HS-27A (cell line): ENCODE data around the gene TMEM44.
A peak's percentile ranks its signal among the peaks of the same experiment; 100 is the strongest.
"Not testable (repeated sequence)": the region's sequence is repeated elsewhere in the genome, so short reads cannot be mapped to it uniquely, and the experiment has no call there.

Experiments
- DNase-seq: peaks from one replicate; pipeline ENCODE4 v3.0.0-alpha.2; 2012; ENCODE audit warnings: low read depth, missing footprints

TMEM44 gene

DNA sequence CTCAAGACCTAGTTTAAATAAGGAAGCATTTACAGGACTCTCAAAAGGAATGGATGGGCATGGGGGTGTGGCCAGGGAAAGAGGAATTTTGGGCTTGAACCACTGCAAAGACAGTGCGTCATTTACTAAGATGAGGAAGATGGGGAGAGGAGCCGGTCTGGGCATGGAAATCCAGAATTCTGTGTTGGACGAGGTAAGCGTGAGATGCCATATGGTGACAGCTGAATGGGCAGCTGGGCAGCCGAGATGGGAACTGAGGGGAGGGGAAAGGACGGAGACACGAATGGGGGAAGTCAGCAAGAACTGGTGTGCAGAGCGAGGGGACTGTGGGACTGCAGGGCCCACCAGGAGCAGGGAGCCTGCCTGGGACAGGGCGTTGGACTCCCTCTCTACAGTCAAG, 24.2 kb downstream of the TMEM44 start:
- DNase-seq, result no peak

DNA sequence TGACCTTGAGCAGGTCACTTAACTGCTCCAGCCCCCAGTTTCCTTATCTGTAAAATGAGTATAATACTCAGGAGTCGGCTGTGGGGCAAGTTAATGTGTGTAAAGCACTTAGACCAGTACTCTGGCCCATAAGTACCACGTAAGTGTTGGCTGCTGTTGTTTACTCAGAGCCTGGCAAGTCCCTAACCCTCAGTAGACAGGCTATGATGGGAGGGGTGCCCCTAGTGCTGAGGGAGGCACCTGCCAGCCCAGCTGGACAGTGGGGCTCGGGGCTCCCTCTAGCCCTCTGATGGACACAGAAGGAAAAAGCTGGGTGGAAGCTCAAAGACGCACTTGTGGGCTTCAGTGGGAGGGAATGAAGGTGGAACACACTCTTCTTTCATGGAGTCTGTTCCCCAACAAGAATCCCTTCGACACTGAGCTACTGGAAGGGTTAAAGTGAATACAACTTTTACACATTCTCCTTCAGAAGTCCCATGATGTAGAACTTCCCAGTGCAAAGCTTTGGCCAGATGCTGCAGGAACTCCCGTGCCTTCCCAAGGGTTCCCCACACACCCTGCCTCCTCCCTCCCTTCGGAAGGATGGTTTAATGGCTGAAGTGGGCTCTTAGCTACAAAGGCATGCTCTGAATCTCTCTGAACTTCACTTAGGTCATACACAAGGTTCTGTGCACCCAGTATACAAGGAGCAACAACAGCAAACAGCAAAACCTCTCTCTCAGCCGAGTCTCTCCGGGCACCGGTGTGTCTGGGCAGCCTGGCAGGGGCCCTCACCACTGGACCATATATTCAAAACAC, 25.4 kb downstream of the TMEM44 start:
- DNase-seq, result no peak

DNA sequence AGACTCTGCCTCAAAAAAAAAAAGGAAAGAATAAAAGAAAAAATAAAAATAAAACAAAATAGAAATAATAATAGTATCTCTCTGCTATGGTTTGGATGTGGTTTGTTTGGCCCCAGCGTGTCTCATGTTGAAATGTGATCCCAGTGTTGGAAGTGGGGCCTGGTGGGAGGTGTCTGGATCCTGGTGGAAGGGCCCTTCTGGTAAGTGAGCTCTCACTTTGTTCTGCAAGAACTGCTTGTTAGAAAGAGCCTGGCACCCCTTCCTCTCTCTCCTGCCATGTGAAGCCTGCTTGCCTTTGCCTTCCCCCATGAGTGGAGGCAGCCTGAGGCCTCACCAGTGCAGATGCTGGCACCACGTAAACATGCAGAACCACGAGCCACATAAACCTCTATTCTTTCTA, 26.3 kb downstream of the TMEM44 start:
- DNase-seq, result no peak

DNA sequence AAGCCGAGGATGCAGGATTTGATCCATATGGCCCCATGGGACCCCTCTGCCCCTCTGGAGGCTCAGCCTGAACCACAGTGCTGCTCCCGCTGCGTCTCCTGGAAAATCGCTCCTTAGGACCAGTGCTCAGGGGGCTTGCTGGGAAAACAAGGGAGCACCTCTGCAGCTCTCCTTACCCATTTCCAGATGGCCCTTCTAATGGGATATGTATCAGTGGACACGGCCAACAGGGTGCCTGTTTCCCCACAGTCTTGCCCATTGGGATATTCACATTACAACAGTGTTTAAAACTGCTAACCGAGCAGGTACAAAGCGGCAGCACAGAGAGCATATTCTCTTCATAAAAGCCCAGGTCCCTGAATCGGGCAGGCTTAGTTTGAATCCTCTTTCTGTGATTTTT, 27.1 kb downstream of the TMEM44 start:
- DNase-seq, result no peak

DNA sequence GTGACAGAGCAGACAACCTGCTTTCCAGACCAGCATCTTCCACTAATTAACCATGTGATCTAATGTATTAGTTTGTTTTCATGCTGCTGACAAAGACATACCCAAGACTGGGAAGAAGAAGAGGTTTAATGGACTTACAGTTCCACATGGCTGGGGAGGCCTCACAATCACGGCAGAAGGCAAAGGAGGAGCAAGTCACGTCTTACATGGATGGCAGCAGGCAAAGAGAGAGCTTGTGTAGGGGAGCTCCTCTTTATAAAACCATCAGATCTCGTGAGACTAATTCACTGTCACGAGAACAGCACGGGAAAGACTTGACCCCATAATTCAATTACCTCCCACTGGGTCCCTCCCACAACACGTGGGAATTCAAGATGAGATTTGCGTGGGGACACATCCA, 27.9 kb downstream of the TMEM44 start:
- DNase-seq, result not testable (repeated sequence)

DNA sequence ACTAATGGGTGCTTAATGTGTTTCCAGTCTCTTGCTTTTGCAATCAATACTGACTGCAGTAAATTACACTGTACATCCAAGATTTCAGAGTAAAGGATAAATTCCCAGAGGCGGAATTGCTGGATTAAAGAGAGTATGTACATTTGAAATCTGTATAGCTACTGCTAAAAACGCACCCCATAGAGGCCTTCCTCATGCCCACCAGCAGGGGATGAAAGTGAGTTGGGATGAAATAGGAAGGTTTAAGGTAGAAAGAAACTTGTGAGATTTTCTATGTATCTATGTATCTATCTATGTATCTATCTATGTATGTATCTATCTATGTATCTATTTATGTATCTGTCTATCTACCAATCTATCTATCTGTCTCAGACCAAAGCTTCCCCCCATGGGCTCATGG, 28.4 kb downstream of the TMEM44 start:
- no peak for DNase-seq

DNA sequence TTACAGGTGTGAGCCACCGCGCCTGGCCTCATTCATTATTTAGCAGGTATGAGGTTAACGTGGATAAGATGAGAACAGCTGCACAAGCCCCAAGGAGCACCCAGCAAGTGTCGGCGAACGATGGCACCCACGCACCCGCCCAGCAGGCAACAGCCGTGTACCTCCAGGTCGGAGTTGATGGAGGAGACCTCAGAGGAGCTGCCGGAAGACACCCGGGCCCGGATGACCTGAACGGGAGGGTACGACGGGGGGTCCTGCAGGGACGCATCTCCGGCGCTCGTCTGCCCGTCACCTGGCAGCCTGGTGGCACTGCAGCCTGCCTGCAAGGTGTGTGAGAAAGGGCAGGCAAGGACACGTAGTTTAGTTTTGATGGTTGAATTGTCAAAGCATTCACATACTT, 29.1 kb downstream of the TMEM44 start:
- no peak for DNase-seq

DNA sequence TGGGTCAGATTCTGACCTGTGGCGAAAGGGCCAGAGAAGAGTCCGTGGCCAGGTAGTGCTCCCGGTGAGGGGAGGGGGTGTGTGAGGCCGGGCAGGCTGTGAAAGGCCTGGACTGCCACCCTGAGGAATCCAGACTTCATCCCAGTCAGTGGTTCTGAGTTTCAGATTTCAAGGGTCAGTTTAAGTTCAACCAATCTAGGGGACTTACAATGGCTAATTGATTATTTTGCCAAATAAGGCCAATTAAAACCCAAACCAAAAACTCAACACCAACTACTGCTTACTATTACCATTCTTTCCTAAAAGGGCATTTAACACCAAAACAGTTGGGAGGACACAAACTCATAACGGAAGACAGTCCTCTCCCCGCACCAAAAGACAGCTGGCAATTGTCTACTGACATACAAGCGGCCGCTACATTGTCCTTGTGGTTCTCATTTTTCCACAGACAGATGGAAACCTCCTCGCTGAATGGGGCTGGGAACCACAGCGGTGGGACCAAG, 30.5 kb downstream of the TMEM44 start:
- DNase-seq, result no peak

DNA sequence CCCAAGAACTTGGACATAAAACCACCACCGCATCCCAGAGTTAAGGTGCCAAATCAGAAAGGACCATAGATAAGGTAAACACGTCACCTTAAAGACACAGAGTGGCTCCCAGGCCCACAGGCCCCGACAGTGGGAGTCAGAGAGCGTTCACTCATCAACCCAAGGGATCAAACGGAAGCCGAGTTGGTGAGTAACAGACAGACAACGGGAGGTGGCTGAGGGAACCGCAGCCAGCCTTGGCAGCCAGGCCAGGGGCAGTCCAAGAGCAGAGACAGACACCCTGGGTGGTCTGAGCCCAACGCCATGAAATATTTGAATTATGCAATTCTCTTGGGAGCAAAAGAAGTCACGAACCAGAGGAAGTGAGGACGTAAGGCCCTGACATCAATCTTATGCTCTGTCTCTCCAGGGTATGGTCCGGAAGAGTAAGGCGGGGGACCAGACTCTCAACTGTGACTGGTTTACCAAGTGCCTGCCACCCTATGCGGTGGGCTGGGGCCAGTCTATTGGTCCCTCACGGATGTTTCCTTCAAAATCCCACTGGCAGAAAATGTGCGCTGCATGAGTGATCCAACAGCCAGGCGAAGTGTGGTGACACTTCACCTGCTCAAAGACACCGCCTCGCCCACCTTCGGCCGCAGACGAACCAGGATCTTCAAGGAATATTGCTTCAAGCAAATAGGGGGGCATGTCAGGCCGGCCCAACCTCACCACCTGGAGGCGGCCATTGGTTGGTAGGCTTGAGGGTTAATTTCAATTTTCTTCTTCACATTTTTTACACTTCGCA, 34.3 kb downstream of the TMEM44 start:
- DNase-seq, result peak; percentile 93

DNA sequence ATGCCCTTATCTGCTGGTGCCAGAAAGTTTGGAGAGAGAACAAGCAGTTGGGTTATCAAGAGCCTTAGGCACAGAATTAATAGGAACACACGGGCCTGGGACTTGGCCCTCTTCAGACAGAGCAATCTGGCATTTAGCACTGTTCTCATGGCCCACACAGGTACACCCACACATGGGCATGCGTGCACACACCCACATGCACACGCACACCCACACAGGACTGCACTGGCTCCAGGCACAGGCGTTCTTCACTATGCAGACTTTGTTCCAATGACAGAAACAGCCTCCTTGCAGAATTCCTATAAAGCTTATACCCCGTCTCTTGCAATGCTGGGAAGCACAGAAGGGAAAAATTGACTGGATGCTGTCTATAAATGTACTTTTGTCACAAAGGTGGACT, 36.3 kb downstream of the TMEM44 start:
- no peak for DNase-seq

DNA sequence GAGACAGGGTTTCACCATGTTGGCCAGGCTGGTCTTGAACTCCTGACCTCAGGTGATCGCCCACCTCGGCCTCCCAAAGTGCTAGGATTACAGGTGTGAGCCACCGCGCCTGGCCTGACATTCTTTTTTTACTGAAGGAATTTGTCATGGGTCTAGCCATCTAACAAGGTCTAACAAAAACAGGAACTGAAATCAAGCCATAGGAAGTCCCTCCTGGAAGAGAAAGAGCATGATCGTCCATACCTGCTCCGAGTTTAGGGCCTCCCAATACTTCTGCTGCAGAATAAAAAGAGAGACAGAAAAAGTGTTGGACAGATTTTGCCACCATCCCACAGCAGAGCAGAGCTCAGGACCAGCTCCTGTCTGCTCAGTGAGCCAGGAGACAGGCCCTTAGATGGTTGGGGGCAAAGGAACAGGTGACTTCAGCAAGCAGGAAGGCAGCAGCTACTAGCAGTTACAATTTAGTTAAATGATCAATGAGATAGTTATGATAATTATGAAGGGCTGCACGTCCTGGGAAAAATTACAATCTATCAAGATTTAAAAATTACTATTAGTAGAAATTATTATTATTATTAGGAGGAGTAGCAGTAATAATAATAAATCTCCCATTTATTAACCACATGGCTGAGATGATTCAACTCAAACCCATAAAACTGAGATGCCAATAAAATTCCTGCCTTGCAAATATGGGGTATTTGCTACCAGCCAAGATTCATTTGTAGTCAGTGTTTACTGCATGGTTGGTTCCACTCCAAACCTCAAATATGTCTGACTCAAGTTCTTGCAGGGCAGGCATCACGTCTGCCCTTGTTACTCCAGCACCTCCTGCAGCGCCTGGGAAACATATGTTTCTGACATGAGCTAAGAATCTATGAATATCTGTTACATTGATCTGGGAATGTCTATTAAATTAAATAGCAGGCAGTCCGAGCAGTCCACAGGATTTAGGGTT, 40.1 kb downstream of the TMEM44 start:
- DNase-seq, result peak; percentile 95

DNA sequence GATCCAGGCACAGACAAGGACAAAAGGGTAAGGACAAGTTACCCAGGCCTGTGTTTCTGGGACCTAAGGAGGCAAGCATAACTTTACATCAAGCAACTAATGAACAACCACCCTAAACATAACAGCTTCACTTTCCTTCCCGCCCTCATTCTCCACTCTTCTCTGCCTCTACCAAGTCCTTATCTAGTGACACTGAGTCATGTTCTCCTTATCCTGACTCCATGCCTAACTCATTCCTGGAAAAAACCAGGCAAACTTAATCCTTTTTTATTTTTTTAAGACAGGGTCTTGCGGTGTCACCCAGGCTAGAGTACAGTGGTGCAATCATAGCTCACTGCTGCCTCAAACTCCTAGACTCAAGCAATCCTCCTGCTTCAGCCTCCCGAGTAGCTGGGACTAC, 44.5 kb downstream of the TMEM44 start:
- DNase-seq, result no peak

DNA sequence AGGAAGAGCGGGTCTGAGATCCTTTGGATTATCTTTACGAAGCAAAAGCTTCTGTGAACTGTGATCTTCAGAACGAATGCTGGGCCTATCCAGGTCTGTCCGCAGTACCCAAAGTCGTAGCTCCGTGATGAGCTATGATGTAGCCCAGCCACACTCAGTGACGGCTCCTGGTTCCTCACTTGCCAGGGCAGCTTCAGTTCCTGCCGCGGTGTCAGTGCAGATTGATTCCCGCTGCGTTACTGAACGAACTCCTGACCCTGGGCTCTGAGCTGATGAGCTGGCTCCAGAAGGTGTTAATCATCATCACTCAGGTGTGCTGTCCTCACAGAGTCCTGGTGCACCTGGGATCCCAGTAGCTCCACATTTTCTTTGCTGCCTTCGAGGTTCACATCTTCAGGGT, 45.0 kb downstream of the TMEM44 start:
- DNase-seq, result no peak

DNA sequence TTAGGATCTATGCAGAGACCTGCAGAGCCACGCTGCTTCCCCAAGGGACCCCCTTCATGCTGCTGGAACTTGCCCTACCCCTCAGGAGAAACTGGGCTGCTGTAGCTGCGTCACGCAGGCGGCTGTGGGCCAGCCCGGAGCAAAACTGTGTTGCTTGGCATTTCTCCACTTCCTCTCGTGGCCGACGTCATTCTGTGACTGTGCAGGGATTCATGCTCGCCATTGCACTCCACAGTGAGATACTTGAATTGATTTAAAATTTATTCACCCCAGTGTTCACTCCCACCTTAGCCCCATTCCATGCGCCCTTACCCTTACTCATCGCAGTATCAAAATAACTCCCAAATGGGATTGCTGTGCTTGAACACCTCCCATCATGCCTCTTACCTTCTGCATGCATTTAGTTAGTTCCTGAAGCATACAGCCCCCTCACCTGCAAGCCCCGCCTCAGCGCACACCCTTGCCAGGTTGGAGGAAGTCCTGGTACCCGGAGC, 45.7 kb downstream of the TMEM44 start:
- no peak for DNase-seq

DNA sequence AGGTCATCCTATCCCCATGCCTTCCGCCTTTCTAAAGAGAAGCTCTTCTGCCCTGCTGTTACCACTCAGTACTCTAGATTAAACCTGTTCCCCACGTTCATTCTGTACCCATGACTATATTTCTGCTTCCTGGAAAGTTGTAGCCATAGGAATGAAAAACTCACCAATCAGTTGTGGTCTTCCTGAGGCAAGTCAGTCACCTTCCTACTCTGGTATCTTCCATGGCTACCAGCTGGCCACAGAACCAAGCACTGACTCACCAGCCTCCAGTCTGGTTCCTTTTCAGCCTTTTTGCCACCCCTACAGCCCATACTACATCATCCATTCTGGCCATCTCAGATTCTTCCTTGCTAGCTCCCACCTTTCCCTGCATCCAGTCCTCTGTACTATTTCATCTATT, 46.4 kb downstream of the TMEM44 start:
- DNase-seq, result no peak

DNA sequence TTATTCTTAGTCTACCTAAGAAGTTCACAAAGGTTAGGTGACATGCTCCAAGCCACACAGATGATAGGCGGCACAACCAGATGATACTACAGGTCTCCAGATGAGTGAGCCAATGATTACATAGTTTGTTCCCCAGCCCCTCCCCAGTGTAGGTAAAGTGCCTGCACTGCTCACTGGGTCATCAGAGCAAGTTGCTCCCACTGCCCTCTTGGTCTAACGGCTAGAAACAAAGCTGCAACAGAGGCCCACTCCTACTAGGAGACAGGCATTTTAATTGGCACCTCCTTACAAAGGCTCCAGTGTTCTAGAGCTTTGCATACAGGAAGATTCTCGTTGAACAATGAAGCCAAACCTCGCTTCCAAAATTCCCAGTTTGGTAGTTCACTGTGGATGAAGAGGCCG, 47.3 kb downstream of the TMEM44 start:
- DNase-seq, result no peak

DNA sequence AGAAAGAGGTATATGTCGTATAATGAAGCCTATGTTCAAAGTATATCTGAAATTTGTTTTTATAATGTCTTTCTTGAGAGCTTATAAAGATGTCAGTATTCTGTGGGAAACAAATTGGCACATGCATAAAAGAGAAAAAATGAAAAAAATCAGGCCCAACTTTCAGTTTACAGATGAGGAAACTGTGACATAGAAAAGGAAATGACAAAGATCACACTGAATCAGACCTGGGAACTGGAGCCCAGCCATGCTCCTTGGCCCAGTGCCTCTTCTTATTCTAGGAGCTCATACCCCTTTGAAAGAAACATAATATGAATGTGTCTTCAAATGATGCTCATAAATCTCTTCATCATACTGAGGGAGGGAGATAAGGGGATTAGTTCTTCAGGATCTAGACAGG, 48.4 kb downstream of the TMEM44 start:
- no peak for DNase-seq

DNA sequence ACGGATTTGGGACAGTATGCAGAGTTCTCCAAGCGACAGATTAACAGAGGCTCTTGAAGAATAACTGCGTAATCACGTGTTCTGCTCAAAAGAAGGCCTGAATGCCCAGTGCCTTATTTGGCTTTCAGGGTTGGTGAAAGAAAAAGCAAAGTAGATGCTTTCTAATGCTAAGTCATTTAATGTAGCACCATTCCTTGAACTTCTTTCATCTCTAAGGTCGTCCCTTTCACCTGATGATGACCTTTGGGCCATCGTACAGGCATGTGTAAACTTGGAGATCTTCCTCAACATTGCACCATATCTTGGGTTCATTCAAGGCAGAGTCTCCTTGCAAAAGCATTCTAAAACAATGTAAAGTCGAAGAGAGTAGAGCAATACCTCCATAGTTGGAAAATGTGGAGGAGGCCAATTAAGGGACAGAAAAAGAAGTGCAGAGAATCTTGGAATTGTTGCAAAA, 48.9 kb downstream of the TMEM44 start:
- DNase-seq, result no peak

DNA sequence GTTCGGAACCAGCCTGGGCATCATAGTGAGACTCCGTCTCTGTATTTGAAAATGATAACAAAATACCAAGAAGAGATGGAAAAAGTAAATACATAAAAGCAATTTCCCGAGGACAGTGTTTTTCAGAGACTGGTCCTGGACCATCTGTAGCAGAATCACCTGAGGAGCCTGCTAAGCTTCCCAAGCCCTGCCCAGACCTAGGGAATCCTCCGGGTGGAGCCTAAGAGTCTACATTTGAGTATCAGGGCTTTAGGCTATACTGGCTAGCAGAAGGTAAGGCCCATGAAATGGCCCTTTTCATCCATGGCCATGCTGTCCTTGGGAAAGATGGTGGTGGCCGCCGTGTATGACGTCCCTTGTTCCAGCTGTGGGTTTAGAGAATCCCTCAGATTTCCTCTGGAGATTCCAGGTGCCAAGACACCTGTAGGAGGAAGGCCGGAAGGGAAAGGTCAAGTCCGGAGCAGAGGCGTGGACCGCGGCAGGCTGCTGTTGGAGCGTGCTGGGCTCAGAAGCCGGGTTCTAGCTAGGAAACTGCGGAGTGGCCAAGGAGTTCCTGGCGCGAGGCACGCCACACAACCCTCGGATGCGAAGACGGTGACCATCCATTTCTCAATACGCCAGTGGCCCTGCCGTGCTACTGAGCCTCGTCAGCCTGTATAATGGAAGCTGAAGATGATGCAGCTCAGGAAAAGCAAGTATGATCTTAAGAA, 50.9 kb downstream of the TMEM44 start:
- DNase-seq, result no peak

DNA sequence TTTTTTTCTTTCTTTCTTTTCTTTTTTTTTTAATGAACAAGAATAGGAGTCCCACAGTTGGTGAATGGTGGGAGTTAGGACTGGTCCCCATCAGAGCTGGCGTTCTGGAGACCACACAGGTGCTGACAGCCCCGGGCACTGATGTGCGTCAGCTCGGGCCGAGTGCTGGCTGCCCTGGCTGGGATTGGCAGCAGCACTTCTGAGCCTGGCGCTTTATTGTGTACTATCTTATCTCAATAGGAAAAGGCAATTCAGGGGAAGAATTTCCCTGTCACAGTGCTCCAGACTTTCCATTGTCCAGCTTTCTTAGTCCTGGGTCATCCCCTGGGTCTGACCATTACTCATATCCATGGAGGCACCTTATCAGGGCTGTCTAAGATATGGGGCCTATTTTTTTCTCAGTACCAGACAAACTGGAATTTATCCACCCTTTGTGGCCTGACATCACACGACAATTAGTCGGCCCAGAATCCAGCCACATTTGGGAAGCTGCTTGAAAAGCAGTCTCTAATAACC, 54.1 kb downstream of the TMEM44 start:
- DNase-seq, result no peak
